HepG2 (cell line): Measurements from ENCODE around the gene GDF2. TPM values are rescaled to one million over a fixed set of nuclear protein-coding genes. Genes with fewer than 3 reads are reported as not detected.

Experiments
- ATAC-seq: fragments of 200-7000 bp; cut with Tn5 transposase; 3 replicates; pipeline ENCODE4 v1.9.1; 2020; ENCODE audit warnings: mild to moderate bottlenecking, moderate library complexity
- BruUV-seq: library from RNA; stranded (reverse); fragments of 400-500 nt; replicated peaks from 2 replicates; lab custom pipeline; 2021; lab: Mats Ljungman, UMichigan
- CTCF ChIA-PET: fragments of 300-600 bp; formaldehyde crosslinking; extraction: SDS; loops from one replicate; lab custom pipeline; 2021; ENCODE audit warnings: low total read pairs, inconsistent platforms, low intra/inter-chr PET ratio; lab: Yijun Ruan, JAX
- POLR2A ChIA-PET: fragments of 350-600 bp; sonication (Branson Sonifier 250); formaldehyde crosslinking; loops from one replicate; lab custom pipeline; 2020; ENCODE audit warnings: antibody characterized with exemption, inconsistent platforms; lab: Yijun Ruan, JAX
- DNase-seq: peaks from one replicate; pipeline ENCODE4 v3.0.0-alpha.2; 2015; ENCODE audit warnings: low spot score
- FAIRE-seq: peaks from 3 replicates; lab custom pipeline; 2011; peaks lifted over from hg19 to GRCh38; lab: Jason Lieb, UNC
- H2AFZ ChIP-seq: one replicate; pipeline ENCODE4 v1.6.1; 2011; ENCODE audit warnings: low read length, inconsistent platforms
- H3K27ac ChIP-seq: fragments of 300-600 bp; 3 replicates; pipeline ENCODE4 v1.8.0; 2011; ENCODE audit warnings: mixed run types, mild to moderate bottlenecking, mixed read lengths, low read length, inconsistent platforms; ENCODE audit not compliant: insufficient read depth; ENCODE audit errors: extremely low read length
- H3K27me3 ChIP-seq, 2 experiments: fragments of 200-600 bp in 1 of 2; 2 replicates in 1 of 2; 3 replicates in 1 of 2; pipeline versions ENCODE4 v1.6.0 to v1.8.0; 2011; ENCODE audit warnings: low read length in 2 of 2, mild to moderate bottlenecking in 2 of 2, moderate library complexity in 2 of 2, inconsistent platforms in 1 of 2; ENCODE audit not compliant: insufficient read depth in 2 of 2, control insufficient read depth in 1 of 2
- H3K36me3 ChIP-seq, 2 experiments: fragments of 200-600 bp in 1 of 2; replicated peaks in 1 of 2; 2 replicates in 1 of 2; 3 replicates in 1 of 2; pipeline versions ENCODE4 v1.5.1 to v1.8.0; 2011; ENCODE audit warnings: low read length in 2 of 2, inconsistent platforms in 1 of 2; ENCODE audit not compliant: insufficient read depth in 2 of 2, control insufficient read depth in 1 of 2
- H3K4me1 ChIP-seq: 2 replicates; pipeline ENCODE4 v1.5.1; 2012; ENCODE audit warnings: low read length, inconsistent platforms; ENCODE audit not compliant: insufficient read depth
- H3K4me2 ChIP-seq: 2 replicates; pipeline ENCODE4 v1.6.0; 2011; ENCODE audit warnings: low read depth, low read length, inconsistent platforms
- H3K4me3 ChIP-seq, 3 experiments: fragments of 200-600 bp in 1 of 3; sonication (generic), shearing (Covaris generic) in 1 of 3; replicated peaks in 1 of 3; 2 replicates each; pipeline ENCODE4 v1.5.1; 2011 to 2016; ENCODE audit warnings: low read length in 3 of 3, inconsistent platforms in 2 of 3, low read depth in 2 of 3, mild to moderate bottlenecking in 2 of 3, control low read depth in 1 of 3, mixed read lengths in 1 of 3; ENCODE audit not compliant: insufficient read depth in 1 of 3
- H3K79me2 ChIP-seq: one replicate; pipeline ENCODE4 v1.6.1; 2011; ENCODE audit warnings: low read length, inconsistent platforms; ENCODE audit not compliant: insufficient read depth
- H3K9ac ChIP-seq: 2 replicates; pipeline ENCODE4 v1.6.0; 2011; ENCODE audit warnings: mild to moderate bottlenecking, low read depth, low read length, inconsistent platforms; ENCODE audit not compliant: insufficient read depth
- H3K9me3 ChIP-seq: 2 replicates; pipeline ENCODE4 v1.5.1; 2012; ENCODE audit warnings: mild to moderate bottlenecking, low read length
- H4K20me1 ChIP-seq: 2 replicates; pipeline ENCODE4 v1.6.0; 2011; ENCODE audit warnings: inconsistent platforms, mild to moderate bottlenecking, low read length, moderate library complexity; ENCODE audit not compliant: insufficient read depth
- CBX5 ChIP-seq: sonication (generic); formaldehyde crosslinking; IDR thresholded peaks from 2 replicates; pipeline ENCODE4 v1.4.0; 2020; ENCODE audit warnings: missing genetic modification reagents, borderline replicate concordance
- SIN3B ChIP-seq: fragments of 150-350 bp; IDR thresholded peaks from 2 replicates; pipeline ENCODE4 v1.6.1; 2014; ENCODE audit warnings: low read length
- ZBTB34 ChIP-seq: sonication (generic); formaldehyde crosslinking; IDR thresholded peaks from 2 replicates; pipeline ENCODE4 v1.8.0; 2022; ENCODE audit warnings: mild to moderate bottlenecking, missing genetic modification reagents
- ZNF781 ChIP-seq: sonication (generic); formaldehyde crosslinking; IDR thresholded peaks from 2 replicates; pipeline ENCODE4 v1.5.1; 2020; ENCODE audit warnings: borderline replicate concordance, mild to moderate bottlenecking, missing genetic modification reagents; ENCODE audit errors: not compliant biosample characterization
- ZNF790 ChIP-seq: sonication (generic); formaldehyde crosslinking; IDR thresholded peaks from 2 replicates; pipeline ENCODE4 v1.8.0; 2022; ENCODE audit warnings: missing genetic modification reagents, mild to moderate bottlenecking, borderline replicate concordance
- WGBS: methylation state at CpG from one replicate; pipeline ENCODE4 v1.1.6; 2017; ENCODE audit warnings: low lambda C conversion rate; 5-methylcytosine and 5-hydroxymethylcytosine counted together
- in situ Hi-C: cut with HindIII; loops from 2 replicates; pipeline ENCODE4 v1.10.0; 2017; ENCODE audit warnings: low pct_unique_long_range_greater_than_20kb; ENCODE audit not compliant: extremely low pct_ligation_motif_present
- intact Hi-C: fragments of 100-400 bp; cut with micrococcal nuclease; formaldehyde crosslinking; loops from one replicate; pipeline ENCODE4 v1.10.0; 2022; ENCODE audit not compliant: unreplicated experiment
- polyA plus RNA-seq, 8 experiments: library from polyadenylated mRNA; depleted of rRNA in 3 of 8; stranded (reverse) in 7 of 8; unstranded in 1 of 8; fragments of >200 nt; fragmentation: Illumina TruSeq in 4 of 8; extraction: Trizol in 4 of 8; gene quantifications; 2 replicates each; pipeline versions ENCODE4 v1.2.1 to v1.2.3, GENCODE V29; 2011 to 2016; ENCODE audit warnings: low read depth in 4 of 8, missing spikeins in 1 of 8, mixed read lengths in 1 of 8; ENCODE audit not compliant: insufficient read depth in 1 of 8
- total RNA-seq, 5 experiments: library from RNA; depleted of rRNA; stranded (reverse); fragments of >200 nt; fragmentation: Illumina TruSeq; extraction: Trizol; gene quantifications; 2 replicates each; pipeline ENCODE4 v1.2.3, GENCODE V29; 2016; ENCODE audit warnings: low read depth in 1 of 5
- TF ChIP-seq, protein P1 (sequence below): sonication (generic); formaldehyde crosslinking; IDR thresholded peaks from 2 replicates; pipeline ENCODE4 v1.4.0; 2020; ENCODE audit warnings: missing genetic modification reagents

The GDF2 gene
- total and polyA plus RNA-seq, 2 of the 13 experiments (the other 11 are each of a cell fraction or from before 2014, with no cell fraction given): not detected

- Histone ChIP-seq H3K9ac (no peak overlapping the region), H3K4me1 (peaks cover 8% of the 10 kb centered on the region; the same call in 1 of the 2 replicates), H3K9me3 (no peaks in the 10 kb centered on the region), H3K79me2 (no peaks in the 10 kb centered on the region), H3K27me3 (peaks cover 0 to 10% of the 10 kb centered on the region in 2 experiments; a peak in 1 of 5 replicates), H3K4me3 (no peak overlapping the region), H4K20me1 (no peaks in the 10 kb centered on the region)
- BruUV-seq: no TSS peak
- intact Hi-C loops (no loop called here), in situ Hi-C loops (no loop called here)
- POLR2A ChIA-PET: no interaction called here
- no peak for ATAC-seq
- no peak for DNase-seq
- no peak for TF ChIP-seq ZNF781 (CRISPR knock-in tag)
- TF ChIP-seq ZBTB34 (CRISPR knock-in tag): no peak
- no peak for TF ChIP-seq SIN3B
- TF ChIP-seq CBX5 (CRISPR knock-in tag): no peak
- no peak for TF ChIP-seq ZNF790
- TF ChIP-seq, protein P1, sequence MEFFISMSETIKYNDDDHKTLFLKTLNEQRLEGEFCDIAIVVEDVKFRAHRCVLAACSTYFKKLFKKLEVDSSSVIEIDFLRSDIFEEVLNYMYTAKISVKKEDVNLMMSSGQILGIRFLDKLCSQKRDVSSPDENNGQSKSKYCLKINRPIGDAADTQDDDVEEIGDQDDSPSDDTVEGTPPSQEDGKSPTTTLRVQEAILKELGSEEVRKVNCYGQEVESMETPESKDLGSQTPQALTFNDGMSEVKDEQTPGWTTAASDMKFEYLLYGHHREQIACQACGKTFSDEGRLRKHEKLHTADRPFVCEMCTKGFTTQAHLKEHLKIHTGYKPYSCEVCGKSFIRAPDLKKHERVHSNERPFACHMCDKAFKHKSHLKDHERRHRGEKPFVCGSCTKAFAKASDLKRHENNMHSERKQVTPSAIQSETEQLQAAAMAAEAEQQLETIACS (CRISPR knock-in tag): no peak
- TF ChIP-seq, all 625 proteins: peak for 0
- no peak overlapping the region for H3K27ac ChIP-seq
- H2AFZ ChIP-seq: no peak overlapping the region
- no peak overlapping the region for H3K4me2 ChIP-seq
- CTCF ChIA-PET: no interaction called here
- no peak for FAIRE-seq
- 35% methylated on average over 8 of the region's 8 CpGs for WGBS
- H3K36me3 ChIP-seq: no peaks in the 10 kb centered on the region
These were observed 12.4 kb downstream of the GDF2 start for GRCh38 chr10:47334466-47335295.
